ENCODE data around the gene TRPC4. TPM values are rescaled to one million over a fixed set of nuclear protein-coding genes. Genes with fewer than 3 reads are reported as not detected.
"Not testable (repeated sequence)": the region's sequence is repeated elsewhere in the genome, so short reads cannot be mapped to it uniquely, and the experiment has no call there.

Gene TRPC4
- total RNA-seq, 1 donor from 2014 or later, result 6.3 TPM

- no peaks in the 10 kb centered on the region for H3K4me1 Mint-ChIP-seq (ENCODE audit: unreplicated experiment)
- DNase-seq (ENCODE audit: extremely low spot score, unreplicated experiment), result no peak
- no peak overlapping the region for H3K4me3 Mint-ChIP-seq (ENCODE audit: unreplicated experiment)
- H3K27me3 Mint-ChIP-seq (ENCODE audit: unreplicated experiment), result no peaks in the 10 kb centered on the region
- peaks cover 4% of the 10 kb centered on the region for H3K9me3 Mint-ChIP-seq (ENCODE audit: unreplicated experiment)
- TF ChIP-seq, protein P1, sequence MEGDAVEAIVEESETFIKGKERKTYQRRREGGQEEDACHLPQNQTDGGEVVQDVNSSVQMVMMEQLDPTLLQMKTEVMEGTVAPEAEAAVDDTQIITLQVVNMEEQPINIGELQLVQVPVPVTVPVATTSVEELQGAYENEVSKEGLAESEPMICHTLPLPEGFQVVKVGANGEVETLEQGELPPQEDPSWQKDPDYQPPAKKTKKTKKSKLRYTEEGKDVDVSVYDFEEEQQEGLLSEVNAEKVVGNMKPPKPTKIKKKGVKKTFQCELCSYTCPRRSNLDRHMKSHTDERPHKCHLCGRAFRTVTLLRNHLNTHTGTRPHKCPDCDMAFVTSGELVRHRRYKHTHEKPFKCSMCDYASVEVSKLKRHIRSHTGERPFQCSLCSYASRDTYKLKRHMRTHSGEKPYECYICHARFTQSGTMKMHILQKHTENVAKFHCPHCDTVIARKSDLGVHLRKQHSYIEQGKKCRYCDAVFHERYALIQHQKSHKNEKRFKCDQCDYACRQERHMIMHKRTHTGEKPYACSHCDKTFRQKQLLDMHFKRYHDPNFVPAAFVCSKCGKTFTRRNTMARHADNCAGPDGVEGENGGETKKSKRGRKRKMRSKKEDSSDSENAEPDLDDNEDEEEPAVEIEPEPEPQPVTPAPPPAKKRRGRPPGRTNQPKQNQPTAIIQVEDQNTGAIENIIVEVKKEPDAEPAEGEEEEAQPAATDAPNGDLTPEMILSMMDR (IDR thresholded peaks at IDR 0.05), result no peak
- no peak overlapping the region for H3K27ac Mint-ChIP-seq (ENCODE audit: unreplicated experiment)
- H3K36me3 Mint-ChIP-seq (ENCODE audit: unreplicated experiment), result peaks cover 3% of the 10 kb centered on the region
Measured at GRCh38 chr13:37806666-37807065, 62.9 kb downstream of the TRPC4 start.

DNA sequence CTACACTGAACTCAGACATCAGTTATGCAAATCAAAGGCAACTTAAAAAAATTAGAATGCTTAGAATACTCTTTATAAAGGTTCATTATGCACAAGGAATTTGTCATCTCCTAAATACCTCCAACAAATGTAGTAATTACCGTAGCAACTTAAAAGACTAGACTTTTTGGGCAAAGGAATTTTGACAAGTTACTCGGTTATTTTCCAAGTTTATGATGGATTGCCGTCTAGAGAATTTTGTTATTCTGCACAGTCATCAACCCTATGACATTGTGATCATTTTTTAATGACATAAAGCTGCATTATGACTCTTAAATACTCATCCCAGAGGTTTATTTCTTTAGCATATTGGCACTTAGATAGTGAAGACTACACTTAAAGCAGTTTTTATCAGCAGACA is 71.9 kb downstream of the TRPC4 start:
- Mint-ChIP-seq H3K36me3 (ENCODE audit: unreplicated experiment) (peaks cover 2% of the 10 kb centered on the region), H3K9me3 (ENCODE audit: unreplicated experiment) (no peaks in the 10 kb centered on the region), H3K4me3 (ENCODE audit: unreplicated experiment) (no peak overlapping the region), H3K4me1 (ENCODE audit: unreplicated experiment) (peaks cover 2% of the 10 kb centered on the region), H3K27me3 (ENCODE audit: unreplicated experiment) (no peaks in the 10 kb centered on the region), H3K27ac (ENCODE audit: unreplicated experiment) (no peak overlapping the region)
- TF ChIP-seq, protein P1 (IDR thresholded peaks at IDR 0.05), result no peak
- DNase-seq (ENCODE audit: extremely low spot score, unreplicated experiment), result no peak

DNA sequence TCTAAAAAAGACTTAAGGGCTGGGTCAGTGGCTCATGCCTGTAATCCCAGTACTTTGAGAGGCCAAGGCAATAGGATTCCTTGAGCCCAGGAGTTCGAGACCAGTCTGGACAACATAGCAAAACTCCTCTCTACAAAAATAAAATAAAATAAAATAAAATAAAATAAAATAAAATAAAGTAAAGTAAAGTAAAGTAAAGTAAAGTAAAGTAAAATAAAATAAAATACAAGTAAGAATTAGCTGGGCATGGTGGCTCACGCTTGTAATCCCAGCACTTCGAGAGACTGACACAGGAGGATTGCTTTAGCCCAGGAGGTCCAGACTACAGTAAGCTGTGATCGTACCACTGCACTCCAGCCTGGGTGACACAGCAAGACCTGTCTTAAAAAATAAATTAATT is 72.8 kb downstream of the TRPC4 start:
- not testable (repeated sequence) for DNase-seq (ENCODE audit: extremely low spot score, unreplicated experiment); H3K36me3 Mint-ChIP-seq (ENCODE audit: unreplicated experiment); H3K27ac Mint-ChIP-seq (ENCODE audit: unreplicated experiment); H3K27me3 Mint-ChIP-seq (ENCODE audit: unreplicated experiment); H3K4me1 Mint-ChIP-seq (ENCODE audit: unreplicated experiment); H3K4me3 Mint-ChIP-seq (ENCODE audit: unreplicated experiment); H3K9me3 Mint-ChIP-seq (ENCODE audit: unreplicated experiment)

DNA sequence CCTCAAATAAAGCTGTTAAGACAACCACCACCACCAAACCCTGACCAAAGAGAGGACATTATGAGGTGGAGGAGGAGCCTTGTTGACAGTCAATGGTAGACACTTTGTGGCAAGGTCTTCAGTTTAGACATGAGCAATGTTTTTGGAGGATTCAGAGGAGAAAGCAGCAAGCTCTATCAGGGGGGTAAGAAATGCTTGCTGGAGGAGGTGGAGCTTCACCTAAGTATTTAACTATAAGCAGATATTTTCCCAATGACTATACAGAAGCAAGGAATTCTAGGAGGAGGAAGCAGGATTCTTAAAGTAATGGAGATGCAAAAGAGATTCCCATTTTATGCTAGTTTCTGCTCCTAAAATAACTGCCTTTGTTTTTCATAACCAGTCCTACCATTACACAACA is 74.2 kb downstream of the TRPC4 start:
- DNase-seq (ENCODE audit: extremely low spot score, unreplicated experiment), result no peak
- Mint-ChIP-seq H3K9me3 (ENCODE audit: unreplicated experiment) (no peaks in the 10 kb centered on the region), H3K27me3 (ENCODE audit: unreplicated experiment) (no peaks in the 10 kb centered on the region), H3K4me3 (ENCODE audit: unreplicated experiment) (no peak overlapping the region), H3K27ac (ENCODE audit: unreplicated experiment) (no peak overlapping the region), H3K36me3 (ENCODE audit: unreplicated experiment) (peaks cover 2% of the 10 kb centered on the region), H3K4me1 (ENCODE audit: unreplicated experiment) (peaks cover 2% of the 10 kb centered on the region)
- TF ChIP-seq, protein P1 (IDR thresholded peaks at IDR 0.05), result no peak

DNA sequence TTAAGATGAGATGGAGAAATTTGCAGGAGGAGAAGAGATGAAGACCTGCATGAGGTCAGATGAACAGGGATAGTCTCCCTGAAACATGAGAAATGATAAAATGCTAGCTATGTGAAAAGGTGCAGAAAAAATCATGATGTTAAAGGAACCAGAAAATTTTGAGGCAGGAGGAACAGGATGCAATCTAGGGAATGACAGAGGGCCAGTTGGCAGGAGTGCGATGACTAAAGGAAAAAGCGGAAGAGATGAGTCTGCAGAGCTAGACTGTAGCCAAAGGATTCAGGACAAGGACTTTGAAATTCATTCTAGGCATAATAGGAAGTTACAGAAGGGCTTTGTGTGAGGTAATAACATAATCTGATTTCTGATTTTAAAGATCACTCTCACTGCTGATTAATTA is 77.9 kb downstream of the TRPC4 start:
- Mint-ChIP-seq H3K4me3 (ENCODE audit: unreplicated experiment) (no peak overlapping the region), H3K36me3 (ENCODE audit: unreplicated experiment) (no peaks in the 10 kb centered on the region), H3K27me3 (ENCODE audit: unreplicated experiment) (no peaks in the 10 kb centered on the region), H3K9me3 (ENCODE audit: unreplicated experiment) (no peaks in the 10 kb centered on the region), H3K4me1 (ENCODE audit: unreplicated experiment) (peaks cover 24% of the 10 kb centered on the region), H3K27ac (ENCODE audit: unreplicated experiment) (no peak overlapping the region)
- DNase-seq (ENCODE audit: extremely low spot score, unreplicated experiment), result no peak
- TF ChIP-seq, protein P1 (IDR thresholded peaks at IDR 0.05), result no peak

DNA sequence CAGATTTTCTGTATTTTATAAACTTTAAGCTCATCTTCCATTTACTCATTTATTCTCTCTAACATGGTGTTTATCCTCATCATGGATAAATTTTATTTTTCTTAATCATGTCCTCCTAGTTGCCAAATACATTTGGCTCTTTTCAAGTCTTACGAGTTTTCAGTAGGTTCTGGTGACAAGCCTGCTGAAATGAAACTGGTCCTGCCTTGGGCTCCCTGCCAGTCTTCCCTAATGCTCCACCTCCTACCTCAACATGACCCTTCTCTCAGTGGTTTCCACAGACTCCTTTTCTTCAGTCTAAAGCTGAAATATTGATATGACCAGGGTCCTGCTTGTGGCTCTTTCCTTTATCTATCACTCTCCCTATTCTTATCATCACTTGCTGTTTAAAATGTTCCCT is 81.2 kb downstream of the TRPC4 start:
- H3K27me3 Mint-ChIP-seq (ENCODE audit: unreplicated experiment), result no peaks in the 10 kb centered on the region
- DNase-seq (ENCODE audit: extremely low spot score, unreplicated experiment), result no peak
- H3K36me3 Mint-ChIP-seq (ENCODE audit: unreplicated experiment), result no peaks in the 10 kb centered on the region
- H3K4me3 Mint-ChIP-seq (ENCODE audit: unreplicated experiment), result no peak overlapping the region
- H3K27ac Mint-ChIP-seq (ENCODE audit: unreplicated experiment), result no peak overlapping the region
- peaks cover 30% of the 10 kb centered on the region for H3K4me1 Mint-ChIP-seq (ENCODE audit: unreplicated experiment)
- no peaks in the 10 kb centered on the region for H3K9me3 Mint-ChIP-seq (ENCODE audit: unreplicated experiment)
- TF ChIP-seq, protein P1 (IDR thresholded peaks at IDR 0.05), result no peak
